Measurements from ENCODE around the gene TMEM170B.

DNA sequence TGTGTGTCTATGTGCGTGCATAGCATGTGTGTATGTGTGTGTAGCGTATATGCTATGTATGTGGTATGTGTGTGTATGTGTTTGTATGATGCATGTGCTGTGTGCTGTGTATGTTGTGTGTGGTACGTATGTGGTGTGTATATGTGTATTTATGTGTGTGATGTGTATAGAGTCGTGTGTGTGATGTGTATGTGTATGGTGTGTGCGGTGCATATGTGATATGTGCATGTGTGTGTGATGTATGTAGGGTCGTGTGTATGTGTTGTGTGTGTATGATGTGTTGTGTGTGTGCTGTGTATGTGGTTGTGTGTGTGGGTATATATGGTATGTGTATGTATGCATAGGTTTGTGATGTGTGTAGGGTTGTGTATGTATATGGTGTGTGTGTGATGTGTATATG, 46.6 kb upstream of the TMEM170B start:
- TF ChIP-seq, protein P1, sequence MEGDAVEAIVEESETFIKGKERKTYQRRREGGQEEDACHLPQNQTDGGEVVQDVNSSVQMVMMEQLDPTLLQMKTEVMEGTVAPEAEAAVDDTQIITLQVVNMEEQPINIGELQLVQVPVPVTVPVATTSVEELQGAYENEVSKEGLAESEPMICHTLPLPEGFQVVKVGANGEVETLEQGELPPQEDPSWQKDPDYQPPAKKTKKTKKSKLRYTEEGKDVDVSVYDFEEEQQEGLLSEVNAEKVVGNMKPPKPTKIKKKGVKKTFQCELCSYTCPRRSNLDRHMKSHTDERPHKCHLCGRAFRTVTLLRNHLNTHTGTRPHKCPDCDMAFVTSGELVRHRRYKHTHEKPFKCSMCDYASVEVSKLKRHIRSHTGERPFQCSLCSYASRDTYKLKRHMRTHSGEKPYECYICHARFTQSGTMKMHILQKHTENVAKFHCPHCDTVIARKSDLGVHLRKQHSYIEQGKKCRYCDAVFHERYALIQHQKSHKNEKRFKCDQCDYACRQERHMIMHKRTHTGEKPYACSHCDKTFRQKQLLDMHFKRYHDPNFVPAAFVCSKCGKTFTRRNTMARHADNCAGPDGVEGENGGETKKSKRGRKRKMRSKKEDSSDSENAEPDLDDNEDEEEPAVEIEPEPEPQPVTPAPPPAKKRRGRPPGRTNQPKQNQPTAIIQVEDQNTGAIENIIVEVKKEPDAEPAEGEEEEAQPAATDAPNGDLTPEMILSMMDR (IDR thresholded peaks at IDR 0.05): no peak
- no peak for TF ChIP-seq EZH2phosphoT487 (IDR thresholded peaks at IDR 0.05)

Measured in neural progenitor cell (in vitro differentiated cells).